AG04450 (cell line): ENCODE data around the gene ARHGEF38. TPM values are rescaled to one million over a fixed set of nuclear protein-coding genes. Genes with fewer than 3 reads are reported as not detected.

Experiments used
- CTCF ChIA-PET: fragments of 300-600, 350-600 bp; formaldehyde crosslinking; extraction: SDS; loops from one replicate; lab custom pipeline; 2022; ENCODE audit warnings: antibody characterized with exemption, inconsistent platforms; lab: Charles Lee
- POLR2A ChIA-PET: fragments of 350-600 bp; formaldehyde crosslinking; extraction: SDS; loops from one replicate; lab custom pipeline; 2021; ENCODE audit warnings: antibody characterized with exemption, inconsistent platforms; lab: Yijun Ruan, JAX
- DNase-seq: peaks from one replicate; pipeline ENCODE4 v3.0.0-alpha.2; 2011; ENCODE audit warnings: low read depth, low spot score
- H3K27ac ChIP-seq: one replicate; pipeline ENCODE4 v1.5.1; 2012; ENCODE audit warnings: low read depth, low read length, control low read depth
- H3K27me3 ChIP-seq: one replicate; pipeline ENCODE4 v1.6.0; 2012; ENCODE audit warnings: low read length; ENCODE audit not compliant: control insufficient read depth, insufficient read depth
- H3K4me3 ChIP-seq: 2 replicates; pipeline ENCODE4 v1.5.1; 2011; ENCODE audit warnings: mild to moderate bottlenecking, low read depth, low read length, control low read depth
- H3K9me3 ChIP-seq: 2 replicates; pipeline ENCODE4 v1.5.1; 2012; ENCODE audit warnings: low read length; ENCODE audit not compliant: control insufficient read depth, insufficient read depth
- CTCF ChIP-seq: IDR thresholded peaks from 2 replicates; pipeline ENCODE4 v1.5.1; 2011; ENCODE audit warnings: low read depth, low read length, control low read depth, inconsistent platforms
- polyA minus RNA-seq: library from RNA; depleted of rRNA, polyadenylated mRNA; stranded (reverse); fragments of >200 nt; gene quantifications from 2 replicates; pipeline ENCODE4 v1.2.3, GENCODE V29; 2011; rRNA and poly(A)+ RNA removed
- polyA plus RNA-seq: library from polyadenylated mRNA; depleted of rRNA; stranded (reverse); fragments of >200 nt; gene quantifications from 2 replicates; pipeline ENCODE4 v1.2.3, GENCODE V29; 2011; rRNA removed

Gene ARHGEF38
- not detected in 2 replicates for polyA plus RNA-seq
- polyA minus RNA-seq, result not detected in 2 replicates

GRCh38 chr4:105551965-105552746, at the start of gene ARHGEF38:
Gene ARHGEF38, plus strand, starts transcription at chr4:105552620. Its CDS starts 146 bp downstream, at chr4:105552766.
- ChIA-PET POLR2A (no interaction called here), CTCF (no interaction called here)
- DNase-seq, result no peak
- TF ChIP-seq CTCF, result no peak
- H3K27me3 ChIP-seq, result no peaks in the 10 kb centered on the region
- H3K9me3 ChIP-seq, result no peaks in the 10 kb centered on the region
- H3K4me3 ChIP-seq, result no peak within 1 kb of the TSS
- H3K27ac ChIP-seq, result no peak within 1 kb of the TSS

GRCh38 chr4:105503484-105503883, 48.9 kb upstream of the ARHGEF38 start:
- CTCF ChIA-PET, result no interaction called here

GRCh38 chr4:105504744-105505143, 47.7 kb upstream of the ARHGEF38 start:
- Histone ChIP-seq H3K27me3 (no peaks in the 10 kb centered on the region), H3K27ac (no peak overlapping the region), H3K4me3 (no peak overlapping the region), H3K9me3 (no peaks in the 10 kb centered on the region; the same call in 1 of the 2 replicates)
- CTCF ChIA-PET, result no interaction called here
- POLR2A ChIA-PET, result no interaction called here
- TF ChIP-seq CTCF, result no peak
- DNase-seq, result no peak

More at GRCh38 chr4:105503484-105503883, 48.9 kb upstream of the ARHGEF38 start:
- Histone ChIP-seq H3K27me3 (no peaks in the 10 kb centered on the region), H3K4me3 (no peak overlapping the region), H3K9me3 (no peaks in the 10 kb centered on the region; the same call in 1 of the 2 replicates), H3K27ac (no peak overlapping the region)
- TF ChIP-seq CTCF, result no peak
- no peak for DNase-seq
- POLR2A ChIA-PET, result no interaction called here

- Histone ChIP-seq H3K27ac (no peak overlapping the region), H3K27me3 (no peaks in the 10 kb centered on the region), H3K4me3 (no peak overlapping the region), H3K9me3 (no peaks in the 10 kb centered on the region)
- CTCF ChIA-PET, result no interaction called here
- POLR2A ChIA-PET, result no interaction called here
- no peak for TF ChIP-seq CTCF
- DNase-seq, result no peak
These were observed 43.1 kb upstream of the ARHGEF38 start for GRCh38 chr4:105509291-105509690.

GRCh38 chr4:105509714-105510113, 42.7 kb upstream of the ARHGEF38 start:
- ChIA-PET CTCF (no interaction called here), POLR2A (no interaction called here)
- Histone ChIP-seq H3K9me3 (no peaks in the 10 kb centered on the region), H3K27me3 (no peaks in the 10 kb centered on the region), H3K27ac (no peak overlapping the region), H3K4me3 (no peak overlapping the region)
- DNase-seq, result no peak
- no peak for TF ChIP-seq CTCF
